Glutamatergic neuron (in vitro differentiated cells): ENCODE data around the gene MTURN. TPM values are rescaled to one million over a fixed set of nuclear protein-coding genes. Genes with fewer than 3 reads are reported as not detected.
"Not testable (repeated sequence)": the region's sequence is repeated elsewhere in the genome, so short reads cannot be mapped to it uniquely, and the experiment has no call there.

Experiments used
- DNase-seq: peaks from one replicate; pipeline ENCODE4 v3.0.0; 2022
- H3K27ac Mint-ChIP-seq: one replicate; pipeline ENCODE4 v1.8.0; 2020; ENCODE audit warnings: mild to moderate bottlenecking, mixed read lengths, inconsistent platforms; ENCODE audit not compliant: unreplicated experiment
- H3K27me3 Mint-ChIP-seq: one replicate; pipeline ENCODE4 v1.8.0; 2020; ENCODE audit warnings: mild to moderate bottlenecking, moderate library complexity, mixed read lengths, inconsistent platforms; ENCODE audit not compliant: unreplicated experiment
- H3K36me3 Mint-ChIP-seq: one replicate; pipeline ENCODE4 v1.8.0; 2020; ENCODE audit warnings: mild to moderate bottlenecking, mixed read lengths, inconsistent platforms; ENCODE audit not compliant: unreplicated experiment
- H3K4me1 Mint-ChIP-seq: one replicate; pipeline ENCODE4 v1.8.0; 2020; ENCODE audit warnings: mild to moderate bottlenecking, low read depth, mixed read lengths, inconsistent platforms; ENCODE audit not compliant: unreplicated experiment
- H3K4me3 Mint-ChIP-seq: one replicate; pipeline ENCODE4 v1.8.0; 2020; ENCODE audit warnings: mild to moderate bottlenecking, mixed read lengths, inconsistent platforms; ENCODE audit not compliant: unreplicated experiment
- H3K9me3 Mint-ChIP-seq: one replicate; pipeline ENCODE4 v1.8.0; 2020; ENCODE audit warnings: mild to moderate bottlenecking, moderate library complexity, mixed read lengths, inconsistent platforms; ENCODE audit not compliant: unreplicated experiment
- CTCF ChIP-seq: fragments of 200-600 bp; sonication (generic); IDR thresholded peaks from one replicate; pipeline ENCODE4 v1.5.0; 2021; ENCODE audit not compliant: partially characterized antibody, unreplicated experiment
- total RNA-seq: library from RNA; stranded (reverse); fragmentation: NEBNext Ultra II Directional; extraction: Animal tissue kit (Norgen Biotek cat#: 25700); gene quantifications from one replicate; pipeline ENCODE4 v1.2.1, GENCODE V29; 2021; ENCODE audit not compliant: unreplicated experiment

MTURN gene
- total RNA-seq, 1 donor from 2014 or later: 32.6 TPM

- Mint-ChIP-seq H3K36me3 (peaks cover 18% of the 10 kb centered on the region), H3K27me3 (no peaks in the 10 kb centered on the region), H3K4me1 (no peaks in the 10 kb centered on the region), H3K27ac (no peak overlapping the region), H3K4me3 (no peak overlapping the region), H3K9me3 (peaks cover 10% of the 10 kb centered on the region)
- DNase-seq: no peak
- no peak for TF ChIP-seq CTCF
Measured at GRCh38 chr7:30186725-30187124, 51.9 kb downstream of the MTURN start.

GRCh38 chr7:30187513-30187912, 52.7 kb downstream of the MTURN start:
- no peak for DNase-seq
- Mint-ChIP-seq H3K9me3 (peaks cover 10% of the 10 kb centered on the region), H3K27ac (no peak overlapping the region), H3K27me3 (no peaks in the 10 kb centered on the region), H3K4me3 (no peak overlapping the region), H3K36me3 (peaks cover 25% of the 10 kb centered on the region), H3K4me1 (no peaks in the 10 kb centered on the region)
- no peak for TF ChIP-seq CTCF

GRCh38 chr7:30188381-30188780, 53.6 kb downstream of the MTURN start:
- H3K4me3 Mint-ChIP-seq, H3K9me3 Mint-ChIP-seq, H3K4me1 Mint-ChIP-seq, H3K27me3 Mint-ChIP-seq, DNase-seq: not testable (repeated sequence)
- H3K36me3 Mint-ChIP-seq: peaks cover 28% of the 10 kb centered on the region
- peak overlapping the region; percentile 31 for H3K27ac Mint-ChIP-seq

GRCh38 chr7:30188811-30189210, 54.0 kb downstream of the MTURN start:
- DNase-seq: peak; percentile 20

GRCh38 chr7:30191809-30192208, 57.0 kb downstream of the MTURN start:
- no peak for DNase-seq
- TF ChIP-seq CTCF: no peak
- no peaks in the 10 kb centered on the region for H3K27me3 Mint-ChIP-seq
- peaks cover 47% of the 10 kb centered on the region for H3K36me3 Mint-ChIP-seq
- H3K27ac Mint-ChIP-seq: no peak overlapping the region
- peaks cover 16% of the 10 kb centered on the region for H3K9me3 Mint-ChIP-seq
- no peak overlapping the region for H3K4me3 Mint-ChIP-seq
- no peaks in the 10 kb centered on the region for H3K4me1 Mint-ChIP-seq

More at GRCh38 chr7:30188811-30189210, 54.0 kb downstream of the MTURN start:
- H3K27ac Mint-ChIP-seq: no peak overlapping the region
- no peak overlapping the region for H3K4me3 Mint-ChIP-seq
- H3K4me1 Mint-ChIP-seq: no peaks in the 10 kb centered on the region
- H3K36me3 Mint-ChIP-seq: peaks cover 28% of the 10 kb centered on the region
- no peaks in the 10 kb centered on the region for H3K27me3 Mint-ChIP-seq
- H3K9me3 Mint-ChIP-seq: peaks cover 10% of the 10 kb centered on the region
- no peak for TF ChIP-seq CTCF

GRCh38 chr7:30193336-30193943, 58.7 kb downstream of the MTURN start:
- Mint-ChIP-seq H3K4me3 (no peak overlapping the region), H3K9me3 (peaks cover 15% of the 10 kb centered on the region), H3K36me3 (peaks cover 42% of the 10 kb centered on the region), H3K27ac (no peak overlapping the region), H3K4me1 (no peaks in the 10 kb centered on the region), H3K27me3 (no peaks in the 10 kb centered on the region)
- TF ChIP-seq CTCF: no peak
- DNase-seq: no peak
